Caki2 (cell line): Measurements from ENCODE around the gene EXOC2. TPM values are rescaled to one million over a fixed set of nuclear protein-coding genes. Genes with fewer than 3 reads are reported as not detected.
"Not testable (repeated sequence)": the region's sequence is repeated elsewhere in the genome, so short reads cannot be mapped to it uniquely, and the experiment has no call there.

Experiments used
- DNase-seq: peaks from one replicate; pipeline ENCODE4 v3.0.0-alpha.2; 2015; ENCODE audit warnings: low read depth
- in situ Hi-C: cut with HindIII; loops from 2 replicates; pipeline ENCODE4 v1.10.0; 2016; ENCODE audit warnings: low sequenced_read_pairs, low pct_unique_long_range_greater_than_20kb, mixed read lengths
- total RNA-seq: library from RNA; depleted of rRNA; stranded (reverse); fragments of >200 nt; shearing (Covaris generic); gene quantifications from 2 replicates; pipeline ENCODE4 v1.2.3, GENCODE V29; 2014; ENCODE audit warnings: low replicate concordance

Gene EXOC2
- total RNA-seq, 1 experiment from 2014 or later, result 34.7 TPM

GRCh38 chr6:610882-611281 is 82.1 kb downstream of the EXOC2 start:
- in situ Hi-C loops, result no loop called here
- no peak for DNase-seq

DNA sequence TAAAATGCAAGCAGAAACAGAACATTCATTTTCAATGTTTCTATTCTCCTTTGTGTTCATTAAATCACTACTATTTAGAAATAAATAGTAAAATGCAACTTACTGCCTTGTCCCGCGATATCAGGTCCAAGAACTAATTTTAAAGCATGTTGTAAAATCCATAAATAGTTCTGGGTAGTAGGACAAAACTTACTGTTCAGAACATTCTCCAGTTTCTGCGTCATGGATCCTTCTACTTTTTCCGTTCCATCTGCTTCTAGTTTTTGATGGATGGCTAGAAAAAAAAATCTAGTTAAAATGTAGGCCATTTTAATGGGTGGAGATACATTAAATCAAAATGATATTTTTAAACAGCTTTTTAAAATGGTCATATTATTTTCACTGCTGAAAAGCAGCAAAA is 83.0 kb downstream of the EXOC2 start:
- in situ Hi-C loops, result no loop called here
- DNase-seq, result no peak

- DNase-seq, result no peak
- in situ Hi-C loops, result no loop called here
These were observed 86.0 kb downstream of the EXOC2 start for GRCh38 chr6:606829-607379.

- DNase-seq, in situ Hi-C loops: not testable (repeated sequence)
These were observed 87.0 kb downstream of the EXOC2 start for GRCh38 chr6:605895-606294.

DNA sequence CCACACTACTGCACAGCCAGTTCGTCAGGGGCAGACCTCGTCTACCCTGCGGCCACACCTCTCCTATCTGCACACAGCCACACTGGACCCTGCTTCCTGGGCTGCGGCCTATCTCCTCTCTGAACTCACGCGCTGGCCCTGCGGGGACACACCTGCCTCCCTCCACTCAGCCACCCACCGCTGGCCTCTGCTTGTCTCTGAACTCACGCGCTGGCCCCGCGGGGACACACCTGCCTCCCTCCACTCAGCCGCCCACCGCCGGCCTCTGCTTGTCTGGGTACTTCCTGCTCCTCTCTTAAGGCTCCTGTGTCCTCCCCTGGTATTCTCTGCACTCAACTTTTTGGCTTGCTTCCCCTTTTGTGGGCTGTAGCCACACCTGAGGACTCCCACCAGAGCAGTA is 88.4 kb downstream of the EXOC2 start:
- no peak for DNase-seq
- in situ Hi-C loops, result no loop called here

DNA sequence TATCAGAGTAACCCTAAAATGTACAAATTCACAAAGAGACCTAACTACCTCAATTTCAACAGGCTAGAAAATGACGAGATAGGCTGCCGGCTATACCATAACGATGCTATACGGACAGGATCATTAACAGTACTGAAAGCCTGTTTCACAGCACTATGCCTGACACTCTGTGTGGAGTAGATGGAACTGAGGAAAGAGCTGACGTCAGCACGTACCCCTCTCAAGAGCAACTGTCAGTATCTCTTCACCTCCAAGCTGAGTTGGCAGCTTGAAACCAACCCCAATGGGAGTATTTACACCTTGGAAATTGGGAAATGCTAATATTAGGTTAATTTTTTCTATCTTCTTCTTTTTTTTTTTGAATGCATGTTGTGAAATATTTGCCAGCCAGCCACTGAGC is 89.7 kb downstream of the EXOC2 start:
- no peak for DNase-seq
- in situ Hi-C loops, result no loop called here

GRCh38 chr6:599576-600448 is 93.1 kb downstream of the EXOC2 start:
- in situ Hi-C loops, result loop anchor here (25.0 kb wide), 1 partner anchor 787 kb away; the partner anchor contains the start of gene FOXF2

GRCh38 chr6:593907-594212 is 99.1 kb downstream of the EXOC2 start:
- DNase-seq, result no peak
- in situ Hi-C loops, result loop anchor here (25.0 kb wide), 1 partner anchor 793 kb away; the partner anchor contains the start of gene FOXF2

More at GRCh38 chr6:599576-600448, 93.1 kb downstream of the EXOC2 start:
- no peak for DNase-seq

DNA sequence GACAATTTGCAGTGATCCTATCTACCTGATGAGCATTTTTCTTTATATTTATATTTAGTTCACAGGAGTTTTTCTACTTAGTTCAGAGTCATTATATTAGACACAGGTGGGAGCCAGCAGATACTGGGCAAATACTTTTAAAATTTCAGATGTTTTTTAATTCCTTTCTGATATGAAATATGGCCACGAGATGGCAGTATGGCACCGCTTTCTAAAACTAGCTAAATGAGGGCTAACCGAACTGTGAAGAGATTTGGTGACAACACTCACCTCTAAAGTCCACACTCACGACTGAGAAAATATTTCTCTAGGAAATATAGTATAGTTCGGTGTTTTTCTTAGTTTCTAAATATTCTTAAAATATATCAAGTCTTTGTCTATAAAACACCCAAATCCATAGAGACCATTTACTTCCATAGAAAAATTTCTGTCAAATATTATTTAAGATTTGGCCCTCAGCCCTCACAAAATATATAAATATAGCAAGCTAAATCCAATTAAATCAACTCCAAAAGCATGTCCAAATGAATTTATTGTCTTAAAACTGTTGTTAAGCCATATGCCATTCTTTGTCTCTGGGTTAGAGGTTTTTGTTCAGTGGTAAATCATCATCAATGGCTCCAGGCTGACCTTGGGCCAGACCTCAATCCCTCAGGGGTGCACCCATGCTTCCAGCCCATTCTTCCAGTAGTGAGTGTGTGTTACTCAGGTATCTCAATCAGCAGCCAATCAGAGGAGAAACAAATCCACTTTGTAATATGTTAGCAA is 99.6 kb downstream of the EXOC2 start:
- in situ Hi-C loops, result loop anchor here (25.0 kb wide), 1 partner anchor 794 kb away; the partner anchor contains the start of gene FOXF2
- peak; percentile 54 for DNase-seq

DNA sequence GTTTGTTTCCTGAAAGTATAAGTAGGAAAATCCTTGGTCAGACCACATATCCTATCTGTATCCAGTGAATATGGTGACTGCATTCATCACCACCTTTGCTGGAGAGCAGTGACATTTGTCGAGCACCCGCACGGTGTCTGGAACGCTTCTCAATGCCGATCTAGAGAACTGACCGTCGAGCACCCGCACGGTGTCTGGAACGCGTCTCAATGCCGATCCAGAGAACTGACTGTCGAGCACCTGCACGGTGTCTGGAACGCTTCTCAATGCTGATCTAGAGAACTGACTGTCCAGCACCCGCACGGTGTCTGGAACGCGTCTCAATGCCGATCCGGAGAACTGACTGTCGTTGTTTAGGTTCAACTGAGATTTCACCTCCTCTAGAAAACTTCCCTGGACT is 103.8 kb downstream of the EXOC2 start:
- in situ Hi-C loops, result loop anchor here (25.0 kb wide), 1 partner anchor 798 kb away; the partner anchor contains the start of gene FOXF2

DNA sequence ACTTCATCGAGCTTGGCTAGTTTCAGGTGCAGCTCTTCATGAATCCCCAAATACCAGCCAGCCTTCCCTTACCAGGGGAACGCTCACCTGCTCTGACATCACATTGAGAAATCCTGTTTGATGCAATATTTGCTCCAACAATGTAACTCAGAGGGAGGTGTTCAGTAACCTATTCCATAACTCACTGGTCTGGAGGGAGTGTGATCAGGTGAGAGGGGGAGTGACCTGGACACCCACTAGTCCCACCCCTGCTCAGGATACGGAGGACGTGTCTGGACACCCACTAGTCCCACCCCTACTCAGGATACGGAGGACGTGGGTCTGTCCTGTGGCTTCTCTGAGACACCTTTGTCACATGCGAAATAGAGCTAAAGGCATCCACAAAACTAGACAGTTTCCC is 106.4 kb downstream of the EXOC2 start:
- DNase-seq, result no peak
- in situ Hi-C loops, result loop anchor here (25.0 kb wide), 1 partner anchor 801 kb away; the partner anchor contains the start of gene FOXF2

More for the DNA sequence above, 103.8 kb downstream of the EXOC2 start:
- no peak for DNase-seq

DNA sequence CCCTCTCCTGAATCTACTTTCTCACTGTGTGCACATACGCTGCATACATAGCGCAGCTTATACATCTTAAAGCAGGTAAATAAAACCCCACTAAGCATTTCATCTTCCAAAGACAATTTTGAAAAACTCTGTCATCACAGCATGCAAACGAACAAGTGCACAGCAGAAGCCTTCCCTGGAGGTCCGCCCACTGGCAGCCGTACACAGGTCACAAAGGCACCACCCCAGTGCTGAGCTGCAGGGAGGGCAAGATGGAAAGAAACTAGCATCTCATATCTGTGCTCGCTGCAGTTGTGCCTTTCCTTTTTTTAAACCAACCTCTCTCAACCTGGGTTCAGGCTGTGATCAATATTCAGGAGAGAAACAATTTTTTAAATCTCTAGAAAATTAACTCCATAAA is 109.3 kb downstream of the EXOC2 start:
- in situ Hi-C loops, result loop anchor here (25.0 kb wide), 1 partner anchor 804 kb away; the partner anchor contains the start of gene FOXF2
- no peak for DNase-seq

DNA sequence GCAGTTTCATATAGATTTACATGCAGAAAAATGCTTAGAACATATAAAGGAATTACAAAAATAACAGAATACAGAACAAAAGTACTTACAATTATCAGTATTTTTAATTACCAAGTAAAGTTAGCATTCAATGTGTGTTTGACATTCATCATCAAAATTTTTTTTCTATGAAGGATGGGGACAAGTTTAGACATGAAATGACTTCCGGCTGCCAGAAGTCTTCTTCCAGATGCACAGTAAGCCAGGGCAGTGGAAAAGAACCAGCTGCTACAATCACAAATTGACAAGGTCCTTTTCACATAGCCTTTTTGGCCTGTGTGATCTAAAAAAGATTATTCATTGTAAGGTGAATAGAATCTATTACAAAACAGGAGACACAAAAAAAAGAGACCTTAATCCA is 109.8 kb downstream of the EXOC2 start:
- in situ Hi-C loops, result loop anchor here (25.0 kb wide), 1 partner anchor 804 kb away; the partner anchor contains the start of gene FOXF2

DNA sequence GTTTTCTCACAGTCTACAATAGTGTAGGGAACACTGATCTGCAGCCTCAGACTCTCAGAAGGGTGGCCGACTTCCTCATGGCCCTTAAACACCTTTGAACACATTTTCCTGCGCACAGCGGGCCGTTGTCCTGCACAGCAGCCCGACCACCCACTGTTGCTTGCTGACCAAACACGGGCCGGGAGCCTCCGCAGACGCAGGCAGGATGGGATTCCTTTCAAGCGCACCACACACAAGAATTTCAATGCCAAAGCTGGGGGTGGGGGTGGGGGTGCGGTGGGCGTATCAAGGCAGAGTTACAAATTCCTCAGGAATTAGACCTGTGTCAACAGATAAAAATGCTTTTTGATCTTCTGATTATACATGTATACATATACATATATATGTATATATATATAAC is 110.6 kb downstream of the EXOC2 start:
- no peak for DNase-seq
- in situ Hi-C loops, result loop anchor here (25.0 kb wide), 1 partner anchor 805 kb away; the partner anchor contains the start of gene FOXF2

More for the DNA sequence above, 109.8 kb downstream of the EXOC2 start:
- no peak for DNase-seq

GRCh38 chr6:579339-579738 is 113.6 kb downstream of the EXOC2 start:
- in situ Hi-C loops, result loop anchor here (25.0 kb wide), 1 partner anchor 808 kb away; the partner anchor contains the start of gene FOXF2
- no peak for DNase-seq

GRCh38 chr6:572596-573265 is 120.2 kb downstream of the EXOC2 start:
- in situ Hi-C loops, result no loop called here
- DNase-seq, result no peak

DNA sequence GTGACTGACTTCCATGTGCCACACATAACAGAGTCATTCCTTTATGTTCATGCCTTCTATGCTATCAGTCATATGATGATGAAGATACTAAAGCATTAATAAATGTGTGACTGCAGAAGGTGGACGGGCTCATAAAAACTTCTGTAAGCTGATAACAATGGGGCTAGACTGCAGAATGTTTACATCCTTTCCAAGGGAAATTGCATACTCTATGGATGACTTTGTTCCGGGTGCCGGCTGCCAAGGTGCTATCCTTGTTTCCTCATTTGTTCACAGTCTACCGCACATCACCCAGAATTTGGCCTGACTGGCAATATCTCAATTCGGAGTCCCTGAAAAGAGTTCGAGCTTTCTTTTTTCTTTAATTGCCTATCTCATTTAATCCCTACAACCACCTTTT is 121.0 kb downstream of the EXOC2 start:
- DNase-seq, result no peak
- in situ Hi-C loops, result no loop called here

GRCh38 chr6:570825-571224 is 122.1 kb downstream of the EXOC2 start:
- in situ Hi-C loops, result no loop called here
- DNase-seq, result no peak
